GM19043 (cell line): ENCODE measurements around the gene COL18A1.

ENCODE experiments used
- ATAC-seq: cut with Tn5 transposase; IDR thresholded peaks from one replicate; pipeline ENCODE4 v1.9.1; 2021; ENCODE audit warnings: low read depth; ENCODE audit not compliant: unreplicated experiment

COL18A1 gene

GRCh38 chr21:45381865-45382696 lies 22.9 kb upstream of the COL18A1 start:
- no peak for ATAC-seq

GRCh38 chr21:45382697-45382997 lies 22.3 kb upstream of the COL18A1 start:
- no peak for ATAC-seq

GRCh38 chr21:45383111-45383614 lies 21.8 kb upstream of the COL18A1 start:
- ATAC-seq: no peak

- ATAC-seq: no peak
Observed at GRCh38 chr21:45383615-45384201, 21.3 kb upstream of the COL18A1 start.

GRCh38 chr21:45384656-45385548 lies 20.1 kb upstream of the COL18A1 start:
- ATAC-seq: no peak

- ATAC-seq: no peak
Observed at GRCh38 chr21:45385549-45386050, 19.4 kb upstream of the COL18A1 start.

- ATAC-seq: no peak
Observed at GRCh38 chr21:45386336-45386727, 18.6 kb upstream of the COL18A1 start.

- no peak for ATAC-seq
Observed at GRCh38 chr21:45386728-45387371, 18.1 kb upstream of the COL18A1 start.

GRCh38 chr21:45387506-45387905 lies 17.5 kb upstream of the COL18A1 start:
- no peak for ATAC-seq

GRCh38 chr21:45388011-45388521 lies 16.9 kb upstream of the COL18A1 start:
- ATAC-seq: no peak

- ATAC-seq: no peak
Observed at GRCh38 chr21:45388611-45389296, 16.2 kb upstream of the COL18A1 start.

GRCh38 chr21:45390121-45390751 lies 14.7 kb upstream of the COL18A1 start:
- ATAC-seq: no peak

GRCh38 chr21:45390831-45391742 lies 13.9 kb upstream of the COL18A1 start:
- ATAC-seq: no peak

- no peak for ATAC-seq
Observed at GRCh38 chr21:45391743-45392572, 13.0 kb upstream of the COL18A1 start.

GRCh38 chr21:45392573-45392971 lies 12.4 kb upstream of the COL18A1 start:
- ATAC-seq: no peak

- ATAC-seq: no peak
Observed at GRCh38 chr21:45393021-45393420, 11.9 kb upstream of the COL18A1 start.
